Measurements from ENCODE around the gene EFCAB8.

Gene EFCAB8

DNA sequence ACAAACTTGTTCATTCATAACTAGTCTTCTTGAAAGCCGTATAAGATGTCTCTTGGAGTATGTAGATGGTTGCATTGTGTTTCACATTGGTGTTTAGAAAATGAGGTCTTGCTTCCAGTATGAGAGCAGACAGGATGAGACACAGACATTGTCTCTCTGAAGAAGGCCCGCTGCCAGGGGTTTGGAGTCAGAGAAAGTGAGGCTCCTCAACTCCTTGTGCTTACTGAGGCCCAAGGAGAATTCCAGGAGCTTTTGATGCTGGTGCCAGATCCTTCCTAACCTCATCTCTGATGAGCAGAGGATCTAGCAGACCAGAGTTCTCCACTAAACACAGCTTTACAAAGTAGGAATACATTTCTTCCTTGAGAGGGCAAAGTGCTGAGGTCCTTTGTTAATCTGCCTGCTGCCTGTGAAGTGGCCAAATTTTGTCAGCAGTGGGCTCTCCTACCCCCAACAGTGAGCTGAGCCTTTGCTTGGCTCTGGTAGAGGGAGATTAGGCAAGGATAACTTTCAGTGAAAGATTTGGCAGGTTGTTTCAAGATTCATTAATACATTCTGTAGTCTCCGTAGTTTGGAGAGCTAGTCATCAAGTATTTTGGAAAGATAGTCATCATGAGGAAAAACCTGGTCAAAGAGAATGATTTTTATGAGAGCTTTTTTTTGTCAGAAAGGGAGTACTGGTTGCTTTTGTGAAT lies 29.3 kb upstream of the EFCAB8 start:
- Mint-ChIP-seq H3K27ac (peak overlapping the region; percentile 51 to 79), H3K4me3 (no peak overlapping the region), H3K27me3 (no peaks in the 10 kb centered on the region), H3K9me3 (no peaks in the 10 kb centered on the region), H3K36me3 (ENCODE audit: insufficient read depth) (peaks cover 96% of the 10 kb centered on the region), H3K4me1 (ENCODE audit: low read depth in 2 of 2) (peaks cover 30 to 50% of the 10 kb centered on the region in 2 donors)
- ATAC-seq (replicated peaks) (no peak), DNase-seq (no peak)

DNA sequence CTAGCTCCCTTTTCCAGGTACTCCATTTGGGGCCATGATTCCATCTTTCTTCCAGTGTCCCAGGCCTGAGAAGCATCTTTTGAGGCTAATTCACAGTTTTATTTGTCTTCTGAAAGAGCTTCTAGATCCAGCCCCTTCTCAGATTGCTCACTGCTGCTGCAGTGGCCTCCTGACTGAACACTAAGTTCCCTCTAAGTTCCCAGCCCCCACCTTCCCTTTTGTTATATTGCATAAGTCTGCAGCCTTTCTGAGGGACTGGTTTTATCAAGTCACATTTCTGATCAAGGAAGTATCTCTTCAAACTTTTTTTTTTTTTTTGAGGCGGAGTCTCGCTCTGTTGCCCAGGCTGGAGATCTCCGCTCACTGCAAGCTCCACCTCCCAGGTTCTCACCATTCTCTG lies 28.3 kb upstream of the EFCAB8 start:
- Mint-ChIP-seq H3K36me3 (ENCODE audit: insufficient read depth) (peaks cover 98% of the 10 kb centered on the region), H3K4me1 (ENCODE audit: low read depth in 2 of 2) (peaks cover 29 to 51% of the 10 kb centered on the region in 2 donors), H3K4me3 (peak overlapping the region; percentile 13 to 30), H3K9me3 (no peaks in the 10 kb centered on the region), H3K27me3 (no peaks in the 10 kb centered on the region), H3K27ac (peak overlapping the region; percentile 51 to 79)
- no peak for DNase-seq
- no peak for ATAC-seq (replicated peaks)

DNA sequence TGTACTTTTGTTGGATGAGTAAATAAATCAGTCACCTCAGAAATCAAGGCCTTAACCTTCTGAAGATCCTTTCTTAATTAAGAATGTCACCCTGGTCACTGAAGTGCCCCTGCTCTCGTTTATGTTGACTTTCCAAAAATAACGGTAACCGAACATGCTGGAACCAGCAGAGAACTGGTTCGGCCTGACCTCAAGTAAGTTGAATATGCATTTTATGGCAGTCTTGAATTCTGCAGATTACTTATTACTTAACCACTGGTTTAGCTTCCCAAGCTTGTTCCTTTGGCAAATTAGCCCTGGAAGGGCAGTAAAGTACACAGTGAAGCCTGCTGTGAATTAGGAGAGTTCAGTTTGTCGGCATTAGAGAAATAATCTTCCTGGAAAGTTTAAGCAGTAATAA lies 26.7 kb upstream of the EFCAB8 start:
- Mint-ChIP-seq H3K27me3 (no peaks in the 10 kb centered on the region), H3K4me3 (peak overlapping the region in 1 of 2 donors; percentile 33), H3K4me1 (ENCODE audit: low read depth in 2 of 2) (peaks cover 29 to 51% of the 10 kb centered on the region in 2 donors), H3K27ac (no peak overlapping the region), H3K9me3 (no peaks in the 10 kb centered on the region), H3K36me3 (ENCODE audit: insufficient read depth) (peaks cover 98% of the 10 kb centered on the region)
- ATAC-seq (replicated peaks) (no peak), DNase-seq (no peak)

DNA sequence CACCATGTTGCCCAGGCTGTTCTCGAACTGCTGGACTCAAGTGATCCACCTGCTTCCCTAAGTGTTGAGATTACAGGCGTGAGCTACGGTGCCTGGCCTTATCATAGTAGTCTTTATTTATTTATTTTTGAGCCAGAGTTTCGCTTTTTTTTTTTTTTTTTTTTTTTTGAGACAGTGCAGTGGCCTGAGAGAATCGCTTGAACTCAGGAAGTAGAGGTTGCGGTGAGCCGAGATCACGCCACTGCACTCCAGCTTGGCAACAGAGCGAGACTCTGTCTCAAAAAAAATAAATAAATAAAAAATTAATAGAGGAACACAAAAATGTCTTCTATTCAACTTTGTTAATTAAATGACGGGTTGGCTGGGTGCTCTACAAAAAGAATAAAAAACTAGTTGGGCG lies 26.1 kb upstream of the EFCAB8 start:
- Mint-ChIP-seq H3K27ac (peak overlapping the region; percentile 20 to 44), H3K36me3 (ENCODE audit: insufficient read depth) (peaks cover 97% of the 10 kb centered on the region), H3K4me1 (ENCODE audit: low read depth in 2 of 2) (peaks cover 29 to 51% of the 10 kb centered on the region in 2 donors), H3K4me3 (peak overlapping the region in 1 of 2 donors; percentile 33), H3K9me3 (no peaks in the 10 kb centered on the region), H3K27me3 (no peaks in the 10 kb centered on the region)
- ATAC-seq (replicated peaks) (peak; percentile 80), DNase-seq (no peak)

DNA sequence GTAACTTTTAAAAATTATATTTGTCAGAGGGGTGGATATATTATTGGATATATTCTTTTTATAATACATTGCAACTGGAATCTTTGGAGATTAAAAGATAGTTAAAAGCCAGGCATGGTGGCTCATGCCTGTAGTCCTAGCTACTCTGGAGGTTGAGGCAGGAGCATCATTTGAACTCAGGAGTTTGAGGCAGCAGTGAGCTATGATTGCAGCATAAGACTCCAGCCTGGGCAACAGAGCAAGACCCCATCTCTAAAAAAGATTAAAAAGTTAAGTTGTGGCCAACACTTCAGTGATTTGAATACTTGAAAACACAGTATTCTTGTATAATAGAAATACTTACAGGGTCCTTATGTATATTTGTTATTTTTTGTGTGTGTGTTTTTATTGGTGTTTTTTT lies 23.8 kb upstream of the EFCAB8 start:
- H3K4me1 Mint-ChIP-seq (ENCODE audit: low read depth in 2 of 2): peaks cover 24 to 36% of the 10 kb centered on the region in 2 donors
- H3K9me3 Mint-ChIP-seq: no peaks in the 10 kb centered on the region
- DNase-seq (no peak), ATAC-seq (replicated peaks) (no peak)
- no peaks in the 10 kb centered on the region for H3K27me3 Mint-ChIP-seq
- H3K27ac Mint-ChIP-seq: peak overlapping the region in 1 of 2 donors; percentile 28
- peaks cover 98% of the 10 kb centered on the region for H3K36me3 Mint-ChIP-seq (ENCODE audit: insufficient read depth)
- H3K4me3 Mint-ChIP-seq: no peak overlapping the region

DNA sequence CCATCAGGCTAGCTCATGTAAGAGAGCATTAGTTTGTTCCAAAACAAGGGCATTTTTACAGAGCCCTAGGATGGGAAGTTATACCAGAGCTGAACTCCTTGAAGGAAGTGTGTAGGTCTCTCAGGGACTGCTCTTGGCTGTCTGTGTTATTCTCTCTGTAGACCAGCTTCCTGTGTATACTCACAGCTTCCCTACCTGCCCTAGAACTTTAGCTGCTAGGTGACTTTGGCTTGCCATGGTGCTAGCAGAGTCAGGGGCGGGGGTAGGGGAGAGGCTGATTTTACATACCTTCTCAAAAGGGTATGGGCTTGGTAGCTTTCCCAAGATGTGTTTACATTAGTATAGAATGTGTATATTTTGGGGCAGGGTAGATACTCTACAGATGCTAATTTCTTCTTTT lies 21.6 kb upstream of the EFCAB8 start:
- peaks cover 98% of the 10 kb centered on the region for H3K36me3 Mint-ChIP-seq (ENCODE audit: insufficient read depth)
- H3K27me3 Mint-ChIP-seq: no peaks in the 10 kb centered on the region

DNA sequence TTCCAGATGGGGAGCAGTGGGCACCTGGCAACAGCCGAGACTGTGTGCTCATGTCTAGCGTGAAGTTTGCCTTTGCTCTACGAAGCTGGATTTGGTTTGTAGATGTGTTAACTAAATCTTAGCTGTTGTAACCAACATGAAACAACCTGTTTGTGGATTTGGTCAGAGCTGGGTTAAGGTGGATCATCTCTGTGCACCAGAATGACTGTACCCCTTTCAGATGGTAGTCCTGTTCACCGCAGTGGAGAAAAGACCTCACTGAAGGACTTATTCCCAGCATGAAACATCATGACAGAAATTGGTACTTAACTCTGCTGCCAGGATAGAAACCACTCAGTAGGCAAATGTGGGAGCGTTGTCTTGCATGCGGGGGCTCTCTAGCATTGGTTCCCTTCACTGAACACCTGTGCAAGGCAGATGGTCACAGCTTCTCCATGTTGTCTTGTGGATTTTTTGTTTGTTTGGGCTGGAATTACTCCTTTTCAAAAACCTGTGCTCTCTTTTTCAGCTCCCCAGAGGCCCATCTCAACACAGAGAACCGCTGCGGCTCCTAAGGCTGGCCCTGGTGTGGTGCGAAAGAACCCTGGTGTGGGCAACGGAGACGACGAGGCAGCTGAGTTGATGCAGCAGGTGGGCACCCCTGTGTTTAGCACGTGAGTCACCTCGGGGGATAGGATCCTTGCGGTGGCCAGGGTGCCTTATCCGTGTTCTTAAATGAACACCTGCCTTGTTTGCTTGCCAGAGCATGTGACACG lies 19.3 kb upstream of the EFCAB8 start:
- H3K9me3 Mint-ChIP-seq: no peaks in the 10 kb centered on the region

More for the DNA sequence above, 21.6 kb upstream of the EFCAB8 start:
- no peak for ATAC-seq (replicated peaks)
- DNase-seq: no peak
- Mint-ChIP-seq H3K27ac (peak overlapping the region in 1 of 2 donors; percentile 32), H3K9me3 (no peaks in the 10 kb centered on the region), H3K4me1 (ENCODE audit: low read depth in 2 of 2) (peaks cover 16 to 30% of the 10 kb centered on the region in 2 donors), H3K4me3 (no peak overlapping the region)

DNA sequence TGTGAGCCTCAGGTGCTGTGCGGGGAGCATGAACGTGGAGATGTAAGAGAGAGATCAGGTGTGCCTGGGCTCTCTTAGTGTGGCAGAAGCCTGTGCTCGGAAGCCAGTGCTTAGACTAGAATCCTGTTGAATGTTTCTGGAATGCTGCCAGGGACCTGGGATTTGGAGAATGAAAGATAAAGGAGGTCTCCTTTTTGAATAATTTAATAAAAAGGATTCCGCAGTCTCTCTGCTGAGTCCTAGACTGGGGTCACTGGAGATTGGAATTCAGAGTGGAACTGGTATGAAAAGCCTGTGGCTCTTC lies 18.8 kb upstream of the EFCAB8 start:
- DNase-seq (no peak), ATAC-seq (replicated peaks) (no peak)
- Mint-ChIP-seq H3K4me1 (ENCODE audit: low read depth in 2 of 2) (peaks cover 21 to 28% of the 10 kb centered on the region in 2 donors), H3K9me3 (no peaks in the 10 kb centered on the region), H3K27me3 (no peaks in the 10 kb centered on the region), H3K4me3 (no peak overlapping the region), H3K27ac (peak overlapping the region in 1 of 2 donors; percentile 35), H3K36me3 (ENCODE audit: insufficient read depth) (peaks cover 88% of the 10 kb centered on the region)

More for the DNA sequence above, 19.3 kb upstream of the EFCAB8 start:
- Mint-ChIP-seq H3K27ac (peak overlapping the region; percentile 35 to 66), H3K36me3 (ENCODE audit: insufficient read depth) (peaks cover 94% of the 10 kb centered on the region), H3K4me3 (no peak overlapping the region), H3K27me3 (no peaks in the 10 kb centered on the region), H3K4me1 (ENCODE audit: low read depth in 2 of 2) (peaks cover 17 to 28% of the 10 kb centered on the region in 2 donors)
- ATAC-seq (replicated peaks) (no peak), DNase-seq (no peak)

DNA sequence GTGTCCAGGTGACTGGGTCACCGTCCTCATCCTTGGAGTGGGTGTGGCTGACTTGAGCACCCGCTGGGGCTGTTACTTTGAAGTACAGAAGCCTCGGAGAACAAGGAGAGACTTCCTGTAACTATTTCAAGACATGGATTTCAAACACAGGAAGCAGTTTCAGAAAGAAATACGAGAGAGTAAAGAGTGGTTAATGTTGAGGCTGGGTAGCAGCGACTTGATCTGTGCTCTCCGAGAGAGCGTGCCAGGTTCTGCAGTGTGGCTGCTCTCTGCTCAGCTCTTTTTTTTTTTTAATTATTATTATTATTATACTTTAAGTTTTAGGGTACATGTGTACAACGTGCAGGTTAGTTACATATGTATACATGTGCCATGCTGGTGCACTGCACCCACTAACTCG lies 17.5 kb upstream of the EFCAB8 start:
- peaks cover 84% of the 10 kb centered on the region for H3K36me3 Mint-ChIP-seq (ENCODE audit: insufficient read depth)
- DNase-seq: no peak
- H3K4me1 Mint-ChIP-seq (ENCODE audit: low read depth in 2 of 2): peaks cover 23 to 29% of the 10 kb centered on the region in 2 donors
- ATAC-seq (replicated peaks): no peak
- H3K27ac Mint-ChIP-seq: peak overlapping the region in 1 of 2 donors; percentile 51
- H3K9me3 Mint-ChIP-seq: no peaks in the 10 kb centered on the region
- no peaks in the 10 kb centered on the region for H3K27me3 Mint-ChIP-seq
- no peak overlapping the region for H3K4me3 Mint-ChIP-seq

DNA sequence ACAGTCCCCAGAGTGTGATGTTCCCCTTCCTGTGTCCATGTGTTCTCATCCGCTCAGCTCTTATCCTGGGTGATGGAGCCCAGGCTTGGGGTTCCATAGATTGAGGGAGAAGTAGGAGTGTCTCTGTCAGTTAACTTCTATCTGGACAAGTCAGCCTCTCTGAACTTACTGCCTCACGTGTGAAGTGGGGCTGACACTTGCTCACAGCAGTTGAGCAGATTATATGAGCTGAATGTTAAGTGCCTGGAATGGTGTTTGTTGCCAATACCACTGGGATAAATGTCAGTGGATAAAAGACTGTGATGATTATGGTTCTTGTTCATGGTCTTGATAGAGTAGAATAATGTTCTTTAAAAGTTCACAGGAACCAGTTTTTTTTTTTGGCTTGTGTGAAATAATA lies 17.1 kb upstream of the EFCAB8 start:
- H3K36me3 Mint-ChIP-seq (ENCODE audit: insufficient read depth): peaks cover 83% of the 10 kb centered on the region
- ATAC-seq (replicated peaks): no peak
- H3K27me3 Mint-ChIP-seq: no peaks in the 10 kb centered on the region
- H3K27ac Mint-ChIP-seq: peak overlapping the region in 1 of 2 donors; percentile 51
- H3K4me1 Mint-ChIP-seq (ENCODE audit: low read depth in 2 of 2): peaks cover 23 to 29% of the 10 kb centered on the region in 2 donors
- no peak overlapping the region for H3K4me3 Mint-ChIP-seq
- H3K9me3 Mint-ChIP-seq: no peaks in the 10 kb centered on the region
- no peak for DNase-seq

DNA sequence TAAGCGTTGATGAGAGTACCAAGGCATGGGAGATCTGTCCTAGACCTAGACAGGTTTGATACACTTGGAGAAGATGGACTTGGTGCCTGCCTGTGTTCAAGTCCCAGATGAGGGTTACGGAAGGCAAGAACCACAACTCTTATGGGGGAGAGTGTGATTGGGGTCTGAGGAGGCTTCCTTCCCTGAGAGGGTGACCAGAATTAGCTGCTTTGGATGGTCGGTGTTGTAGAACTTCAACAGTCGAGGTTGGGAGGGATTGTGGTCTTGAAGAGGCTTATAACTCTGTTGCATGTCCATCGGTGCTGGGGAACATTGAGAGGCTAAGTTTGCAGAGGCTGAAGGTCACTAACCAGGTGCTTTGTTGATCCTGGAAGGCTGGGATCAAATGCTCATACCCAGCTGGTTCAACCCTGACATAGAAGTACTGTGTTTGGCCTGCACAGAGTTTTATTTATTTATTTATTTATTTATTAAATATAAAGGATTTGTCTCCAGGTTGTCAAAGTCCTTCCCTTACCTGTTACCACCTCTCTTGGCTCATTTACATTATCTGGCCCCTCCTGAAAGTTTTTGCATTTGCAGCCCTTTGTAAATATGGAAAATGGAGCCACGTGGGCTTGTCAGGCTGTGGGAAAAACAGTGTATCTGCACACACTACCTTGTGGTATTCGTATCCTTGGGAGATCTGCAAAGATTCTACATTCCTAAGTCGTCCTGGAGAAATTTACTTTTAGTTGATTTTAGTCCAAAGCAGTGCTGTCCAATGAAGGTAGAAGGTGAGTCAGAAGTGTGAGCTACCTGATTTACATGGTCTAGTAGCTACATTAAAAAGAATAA lies 15.8 kb upstream of the EFCAB8 start:
- Mint-ChIP-seq H3K36me3 (ENCODE audit: insufficient read depth) (peaks cover 83% of the 10 kb centered on the region), H3K27ac (peak overlapping the region; percentile 12 to 41), H3K9me3 (no peaks in the 10 kb centered on the region), H3K27me3 (no peaks in the 10 kb centered on the region), H3K4me3 (no peak overlapping the region), H3K4me1 (ENCODE audit: low read depth in 2 of 2) (peaks cover 23 to 25% of the 10 kb centered on the region in 2 donors)
- ATAC-seq (replicated peaks) (no peak), DNase-seq (no peak)

DNA sequence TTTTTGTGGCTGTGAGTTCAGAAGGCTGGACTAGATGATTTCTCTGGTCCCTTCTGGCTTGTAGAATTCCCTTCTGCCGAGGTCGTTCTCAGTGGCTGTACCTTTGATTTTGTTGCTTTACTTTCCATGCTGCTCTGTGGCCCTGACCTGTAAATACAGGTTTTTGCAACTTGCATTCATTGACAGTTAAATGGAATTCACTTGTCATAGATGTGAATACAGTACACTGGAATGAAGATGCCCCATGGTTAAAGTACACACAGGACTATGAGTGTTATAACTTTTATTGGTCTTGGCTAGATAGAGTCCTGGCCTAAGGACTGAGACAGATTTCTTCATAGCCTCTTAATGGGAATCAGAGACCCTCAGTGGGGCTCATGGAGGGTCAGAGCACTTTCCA lies 12.9 kb upstream of the EFCAB8 start:
- DNase-seq: no peak
- H3K4me3 Mint-ChIP-seq: no peak overlapping the region
- H3K9me3 Mint-ChIP-seq: no peaks in the 10 kb centered on the region
- H3K4me1 Mint-ChIP-seq (ENCODE audit: low read depth in 2 of 2): peaks cover 17 to 25% of the 10 kb centered on the region in 2 donors
- H3K27me3 Mint-ChIP-seq: no peaks in the 10 kb centered on the region
- no peak overlapping the region for H3K27ac Mint-ChIP-seq
- no peak for ATAC-seq (replicated peaks)
- peaks cover 85% of the 10 kb centered on the region for H3K36me3 Mint-ChIP-seq (ENCODE audit: insufficient read depth)

DNA sequence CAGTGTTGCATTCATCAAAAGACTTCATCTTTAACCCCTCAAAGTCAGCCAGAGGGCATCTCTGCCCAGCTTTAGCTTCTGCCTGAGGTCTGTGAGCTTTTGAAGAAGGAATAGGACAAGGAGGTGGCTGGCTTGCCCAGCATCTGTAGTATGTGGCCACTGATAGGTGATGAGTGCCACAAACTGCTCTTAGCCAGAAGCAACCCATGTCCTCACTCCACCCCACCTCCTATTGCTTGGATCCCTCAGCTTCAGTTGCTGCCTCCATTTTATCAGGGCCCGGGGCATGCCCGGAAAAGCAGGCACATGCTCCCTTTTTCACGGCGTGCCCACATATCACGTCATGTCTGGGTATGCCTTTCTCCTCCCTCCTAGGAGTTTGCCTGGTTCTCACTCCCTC lies 11.9 kb upstream of the EFCAB8 start:
- no peak overlapping the region for H3K4me3 Mint-ChIP-seq
- no peaks in the 10 kb centered on the region for H3K27me3 Mint-ChIP-seq
- no peak overlapping the region for H3K27ac Mint-ChIP-seq
- H3K9me3 Mint-ChIP-seq: no peaks in the 10 kb centered on the region
- no peak for ATAC-seq (replicated peaks)
- no peak for DNase-seq
- H3K36me3 Mint-ChIP-seq (ENCODE audit: insufficient read depth): peaks cover 83% of the 10 kb centered on the region
- H3K4me1 Mint-ChIP-seq (ENCODE audit: low read depth in 2 of 2): peaks cover 13 to 23% of the 10 kb centered on the region in 2 donors

All from effector memory CD8-positive, alpha-beta T cell (primary cell).